Neural cell (in vitro differentiated cells): Measurements from ENCODE around the gene ZDHHC14. TPM values are rescaled to one million over a fixed set of nuclear protein-coding genes. Genes with fewer than 3 reads are reported as not detected.

Source experiments
- H2AFZ ChIP-seq: fragments of 200-600, 300-800 bp; sonication (generic), shearing (Covaris generic); 2 replicates; pipeline ENCODE4 v1.6.0; 2014; ENCODE audit warnings: low read depth, mild to moderate bottlenecking, antibody characterized with exemption, low read length, moderate library complexity
- H3F3A ChIP-seq: fragments of 200-600 bp; shearing (Covaris generic); 2 replicates; pipeline ENCODE4 v1.6.1; 2016; ENCODE audit warnings: mild to moderate bottlenecking, moderate library complexity, mixed read lengths, antibody characterized with exemption, low read length; ENCODE audit not compliant: insufficient read depth, poor library complexity, severe bottlenecking
- H3K27ac ChIP-seq: fragments of 200-600, 300-800 bp; sonication (generic), shearing (Covaris generic); 2 replicates; pipeline ENCODE4 v1.5.1; 2014; ENCODE audit warnings: mild to moderate bottlenecking, low read length, moderate library complexity
- H3K27me3 ChIP-seq: fragments of 300-800, 200-600 bp; sonication (generic), shearing (Covaris generic); 2 replicates; pipeline ENCODE4 v1.6.0; 2014; ENCODE audit warnings: mild to moderate bottlenecking, low read depth, low read length, moderate library complexity; ENCODE audit not compliant: insufficient read depth
- H3K36me3 ChIP-seq: fragments of 300-800, 200-600 bp; sonication (generic), shearing (Covaris generic); 2 replicates; pipeline ENCODE4 v1.5.1; 2014; ENCODE audit warnings: mild to moderate bottlenecking, antibody characterized with exemption, low read length, moderate library complexity; ENCODE audit not compliant: insufficient read depth
- H3K4me2 ChIP-seq: fragments of 300-800, 200-600 bp; sonication (generic), shearing (Covaris generic); 2 replicates; pipeline ENCODE4 v1.6.0; 2014; ENCODE audit warnings: mild to moderate bottlenecking, low read length
- H3K4me3 ChIP-seq: fragments of 300-800, 200-600 bp; sonication (generic), shearing (Covaris generic); 2 replicates; pipeline ENCODE4 v1.5.1; 2014; ENCODE audit warnings: mild to moderate bottlenecking, low read length, moderate library complexity
- H3K79me2 ChIP-seq: fragments of 200-600 bp; shearing (Covaris generic); replicated peaks from 2 replicates; pipeline ENCODE4 v1.6.0; 2014; ENCODE audit warnings: mild to moderate bottlenecking, low read length, moderate library complexity; ENCODE audit not compliant: insufficient read depth
- H3K9ac ChIP-seq: fragments of 300-800, 200-600 bp; sonication (generic), shearing (Covaris generic); 2 replicates; pipeline ENCODE4 v1.6.1; 2016; ENCODE audit warnings: mild to moderate bottlenecking, low read length, mixed read lengths
- H3K9me2 ChIP-seq: fragments of 200-600 bp; shearing (Covaris generic); 2 replicates; pipeline ENCODE4 v1.6.1; 2016; ENCODE audit warnings: mild to moderate bottlenecking, low read length, mixed read lengths; ENCODE audit not compliant: insufficient read depth
- H3K9me3 ChIP-seq: fragments of 200-600, 300-800 bp; sonication (generic), shearing (Covaris generic); 2 replicates; pipeline ENCODE4 v1.6.1; 2016; ENCODE audit warnings: mild to moderate bottlenecking, mixed run types, low read length, moderate library complexity, mixed read lengths
- H4K20me1 ChIP-seq: fragments of 200-600 bp; shearing (Covaris generic); 2 replicates; pipeline ENCODE4 v1.6.1; 2016; ENCODE audit warnings: mild to moderate bottlenecking, mixed run types; ENCODE audit not compliant: insufficient read depth
- EP300 ChIP-seq: fragments of 450-650 bp; conservative IDR thresholded peaks from 2 replicates; pipeline ENCODE4 v1.6.1; 2014; ENCODE audit warnings: antibody characterized with exemption, mild to moderate bottlenecking, moderate library complexity; ENCODE audit not compliant: poor library complexity, severe bottlenecking
- EZH2 ChIP-seq: fragments of 200-600, 300-800 bp; shearing (Covaris generic), sonication (generic); IDR thresholded peaks from 2 replicates; pipeline ENCODE4 v1.6.1; 2014; ENCODE audit warnings: antibody characterized with exemption, low read length, borderline replicate concordance, mild to moderate bottlenecking; ENCODE audit not compliant: insufficient read depth, poor library complexity, severe bottlenecking
- MXI1 ChIP-seq: fragments of 450-650 bp; conservative IDR thresholded peaks from 2 replicates; pipeline ENCODE4 v1.6.1; 2014; ENCODE audit warnings: antibody characterized with exemption, mild to moderate bottlenecking; ENCODE audit not compliant: poor library complexity, severe bottlenecking
- POLR2AphosphoS5 ChIP-seq: IDR thresholded peaks from 2 replicates; pipeline ENCODE4 v1.6.1; 2012
- RAD21 ChIP-seq: fragments of 450-650 bp; conservative IDR thresholded peaks from 2 replicates; pipeline ENCODE4 v1.6.1; 2014; ENCODE audit warnings: antibody characterized with exemption, mild to moderate bottlenecking, moderate library complexity
- SMC3 ChIP-seq: fragments of 450-650 bp; conservative IDR thresholded peaks from 2 replicates; pipeline ENCODE4 v1.6.1; 2014; ENCODE audit warnings: antibody characterized with exemption, mild to moderate bottlenecking, moderate library complexity; ENCODE audit not compliant: poor library complexity
- TAF1 ChIP-seq: IDR thresholded peaks from 2 replicates; pipeline ENCODE4 v1.6.1; 2012; ENCODE audit warnings: low read depth
- polyA plus RNA-seq: library from polyadenylated mRNA; depleted of rRNA; stranded (reverse); fragments of >200 nt; gene quantifications from 2 replicates; pipeline ENCODE4 v1.2.3, GENCODE V29; 2014
- TF ChIP-seq, protein P1 (sequence below): IDR thresholded peaks from 2 replicates; pipeline ENCODE4 v1.6.1; 2012; ENCODE audit warnings: borderline replicate concordance
- TF ChIP-seq, protein P2 (sequence below): fragments of 450-650 bp; IDR thresholded peaks from 2 replicates; pipeline ENCODE4 v1.5.1; 2014; ENCODE audit warnings: antibody characterized with exemption, mild to moderate bottlenecking, moderate library complexity; ENCODE audit not compliant: poor library complexity, severe bottlenecking

ZDHHC14 gene
- polyA plus RNA-seq, 1 donor from 2014 or later, result 4.1 TPM

DNA sequence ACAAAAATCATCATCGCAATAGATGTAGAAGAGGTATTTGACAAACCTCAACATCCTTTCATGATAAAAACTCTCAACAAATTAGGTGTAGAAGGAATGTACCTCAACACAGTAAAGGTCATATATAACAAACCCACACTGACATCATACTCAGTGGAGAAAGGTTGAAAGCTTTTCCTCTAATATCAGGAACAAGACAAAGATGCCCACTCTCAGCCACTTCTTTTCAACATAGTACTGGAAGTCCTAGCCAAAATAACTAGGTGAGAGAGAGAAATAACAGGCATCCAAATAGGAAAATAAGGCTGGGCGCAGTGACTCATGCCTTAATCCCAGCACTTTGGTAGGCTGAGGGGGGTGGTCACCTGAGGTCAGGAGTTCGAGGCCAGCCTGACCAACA lies 95.8 kb downstream of the ZDHHC14 start:
- Histone ChIP-seq H3K9me2 (no peaks in the 10 kb centered on the region), H3K27me3 (no peaks in the 10 kb centered on the region), H4K20me1 (no peaks in the 10 kb centered on the region), H3F3A (no peaks in the 10 kb centered on the region), H3K4me3 (no peak overlapping the region), H3K9me3 (no peaks in the 10 kb centered on the region), H3K4me2 (no peak overlapping the region), H2AFZ (no peak overlapping the region), H3K9ac (no peak overlapping the region), H3K36me3 (no peaks in the 10 kb centered on the region), H3K27ac (no peak overlapping the region), H3K79me2 (no peaks in the 10 kb centered on the region)
- TF ChIP-seq EP300, result no peak
- TF ChIP-seq SMC3, result no peak
- no peak for TF ChIP-seq TAF1
- TF ChIP-seq, protein P1, sequence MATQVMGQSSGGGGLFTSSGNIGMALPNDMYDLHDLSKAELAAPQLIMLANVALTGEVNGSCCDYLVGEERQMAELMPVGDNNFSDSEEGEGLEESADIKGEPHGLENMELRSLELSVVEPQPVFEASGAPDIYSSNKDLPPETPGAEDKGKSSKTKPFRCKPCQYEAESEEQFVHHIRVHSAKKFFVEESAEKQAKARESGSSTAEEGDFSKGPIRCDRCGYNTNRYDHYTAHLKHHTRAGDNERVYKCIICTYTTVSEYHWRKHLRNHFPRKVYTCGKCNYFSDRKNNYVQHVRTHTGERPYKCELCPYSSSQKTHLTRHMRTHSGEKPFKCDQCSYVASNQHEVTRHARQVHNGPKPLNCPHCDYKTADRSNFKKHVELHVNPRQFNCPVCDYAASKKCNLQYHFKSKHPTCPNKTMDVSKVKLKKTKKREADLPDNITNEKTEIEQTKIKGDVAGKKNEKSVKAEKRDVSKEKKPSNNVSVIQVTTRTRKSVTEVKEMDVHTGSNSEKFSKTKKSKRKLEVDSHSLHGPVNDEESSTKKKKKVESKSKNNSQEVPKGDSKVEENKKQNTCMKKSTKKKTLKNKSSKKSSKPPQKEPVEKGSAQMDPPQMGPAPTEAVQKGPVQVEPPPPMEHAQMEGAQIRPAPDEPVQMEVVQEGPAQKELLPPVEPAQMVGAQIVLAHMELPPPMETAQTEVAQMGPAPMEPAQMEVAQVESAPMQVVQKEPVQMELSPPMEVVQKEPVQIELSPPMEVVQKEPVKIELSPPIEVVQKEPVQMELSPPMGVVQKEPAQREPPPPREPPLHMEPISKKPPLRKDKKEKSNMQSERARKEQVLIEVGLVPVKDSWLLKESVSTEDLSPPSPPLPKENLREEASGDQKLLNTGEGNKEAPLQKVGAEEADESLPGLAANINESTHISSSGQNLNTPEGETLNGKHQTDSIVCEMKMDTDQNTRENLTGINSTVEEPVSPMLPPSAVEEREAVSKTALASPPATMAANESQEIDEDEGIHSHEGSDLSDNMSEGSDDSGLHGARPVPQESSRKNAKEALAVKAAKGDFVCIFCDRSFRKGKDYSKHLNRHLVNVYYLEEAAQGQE, result no peak
- no peak for TF ChIP-seq POLR2AphosphoS5
- TF ChIP-seq MXI1, result no peak
- no peak for TF ChIP-seq EZH2
- TF ChIP-seq, protein P2, sequence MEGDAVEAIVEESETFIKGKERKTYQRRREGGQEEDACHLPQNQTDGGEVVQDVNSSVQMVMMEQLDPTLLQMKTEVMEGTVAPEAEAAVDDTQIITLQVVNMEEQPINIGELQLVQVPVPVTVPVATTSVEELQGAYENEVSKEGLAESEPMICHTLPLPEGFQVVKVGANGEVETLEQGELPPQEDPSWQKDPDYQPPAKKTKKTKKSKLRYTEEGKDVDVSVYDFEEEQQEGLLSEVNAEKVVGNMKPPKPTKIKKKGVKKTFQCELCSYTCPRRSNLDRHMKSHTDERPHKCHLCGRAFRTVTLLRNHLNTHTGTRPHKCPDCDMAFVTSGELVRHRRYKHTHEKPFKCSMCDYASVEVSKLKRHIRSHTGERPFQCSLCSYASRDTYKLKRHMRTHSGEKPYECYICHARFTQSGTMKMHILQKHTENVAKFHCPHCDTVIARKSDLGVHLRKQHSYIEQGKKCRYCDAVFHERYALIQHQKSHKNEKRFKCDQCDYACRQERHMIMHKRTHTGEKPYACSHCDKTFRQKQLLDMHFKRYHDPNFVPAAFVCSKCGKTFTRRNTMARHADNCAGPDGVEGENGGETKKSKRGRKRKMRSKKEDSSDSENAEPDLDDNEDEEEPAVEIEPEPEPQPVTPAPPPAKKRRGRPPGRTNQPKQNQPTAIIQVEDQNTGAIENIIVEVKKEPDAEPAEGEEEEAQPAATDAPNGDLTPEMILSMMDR, result no peak
- TF ChIP-seq RAD21, result no peak

- Histone ChIP-seq H4K20me1 (no peaks in the 10 kb centered on the region), H3F3A (no peaks in the 10 kb centered on the region), H3K9me2 (no peaks in the 10 kb centered on the region), H3K9ac (no peak overlapping the region), H3K27ac (no peak overlapping the region), H3K4me3 (no peak overlapping the region), H3K27me3 (no peaks in the 10 kb centered on the region), H2AFZ (no peak overlapping the region), H3K4me2 (no peak overlapping the region), H3K79me2 (no peaks in the 10 kb centered on the region), H3K36me3 (no peaks in the 10 kb centered on the region), H3K9me3 (no peaks in the 10 kb centered on the region)
- TF ChIP-seq EP300 (no peak), EZH2 (no peak), RAD21 (no peak), POLR2AphosphoS5 (no peak), TAF1 (no peak), MXI1 (no peak), SMC3 (no peak)
- TF ChIP-seq, protein P2, result no peak
- TF ChIP-seq, protein P1, result no peak
These were observed 97.9 kb downstream of the ZDHHC14 start for GRCh38 chr6:157478926-157479325.
